ENCODE measurements around the gene SPINT2. TPM values are rescaled to one million over a fixed set of nuclear protein-coding genes. Genes with fewer than 3 reads are reported as not detected.

SPINT2 gene
- total RNA-seq, 1 experiment from 2014 or later, result 442 TPM

GRCh38 chr19:38239816-38240215, 24.6 kb upstream of the SPINT2 start:
- intact Hi-C loops (cut with micrococcal nuclease), result loop anchor here (10.0 kb wide), 1 partner anchor 55 kb away; no protein-coding TSS in a partner anchor
- DNase-seq, result no peak
- Histone ChIP-seq H4K20me1 (ENCODE audit: low read length) (no peaks in the 10 kb centered on the region), H3K4me1 (ENCODE audit: insufficient read depth, low read length) (no peaks in the 10 kb centered on the region), H3K9me2 (replicated peaks; ENCODE audit: low read length) (no peaks in the 10 kb centered on the region), H3K79me2 (ENCODE audit: low read length) (no peaks in the 10 kb centered on the region), H3F3A (ENCODE audit: low read length, unreplicated experiment) (no peaks in the 10 kb centered on the region), H2AFZ (ENCODE audit: low read length) (no peak overlapping the region), H3K9ac (ENCODE audit: low read length) (no peak overlapping the region), H3K9me3 (ENCODE audit: low read length) (no peaks in the 10 kb centered on the region), H3K4me3 (ENCODE audit: low read length) (no peak overlapping the region), H3K27ac (ENCODE audit: low read length) (no peak overlapping the region), H3K36me3 (ENCODE audit: low read depth, low read length) (no peaks in the 10 kb centered on the region), H3K4me2 (ENCODE audit: low read length) (no peak overlapping the region), H3K27me3 (ENCODE audit: low read length) (no peaks in the 10 kb centered on the region)
- BruUV-seq (replicated peaks), result no TSS peak
- TF ChIP-seq EZH2 (IDR thresholded peaks at IDR 0.05; ENCODE audit: low read length, unreplicated experiment) (no peak), EZH2phosphoT487 (IDR thresholded peaks at IDR 0.05; ENCODE audit: borderline replicate concordance, low read length) (no peak), CTCF (conservative IDR thresholded peaks at IDR 0.05; ENCODE audit: low read depth, low read length) (no peak)
- ChIA-PET CTCF (no interaction called here), POLR2A (ENCODE audit: unreplicated experiment) (no interaction called here)
- ATAC-seq, result no peak

GRCh38 chr19:38243279-38243673, 21.1 kb upstream of the SPINT2 start:
- Histone ChIP-seq H3K36me3 (ENCODE audit: low read depth, low read length) (no peaks in the 10 kb centered on the region), H3K79me2 (ENCODE audit: low read length) (no peaks in the 10 kb centered on the region), H2AFZ (ENCODE audit: low read length) (peak overlapping the region; percentile 91), H4K20me1 (ENCODE audit: low read length) (no peaks in the 10 kb centered on the region), H3K4me2 (ENCODE audit: low read length) (peak overlapping the region; percentile 80; the same call in 1 of the 2 replicates), H3K9me3 (ENCODE audit: low read length) (no peaks in the 10 kb centered on the region), H3K4me1 (ENCODE audit: insufficient read depth, low read length) (no peaks in the 10 kb centered on the region), H3K27ac (ENCODE audit: low read length) (no peak overlapping the region), H3K4me3 (ENCODE audit: low read length) (peak overlapping the region; percentile 65; the same call in 1 of the 2 replicates), H3K27me3 (ENCODE audit: low read length) (no peaks in the 10 kb centered on the region), H3F3A (ENCODE audit: low read length, unreplicated experiment) (no peaks in the 10 kb centered on the region), H3K9ac (ENCODE audit: low read length) (peak overlapping the region; percentile 70; the same call in 1 of the 2 replicates), H3K9me2 (replicated peaks; ENCODE audit: low read length) (no peaks in the 10 kb centered on the region)
- DNase-seq, result no peak
- ATAC-seq, result no peak
- ChIA-PET CTCF (interaction anchor here (0.7 to 1.1 kb wide), 2 partner anchors 9 to 92 kb away, joined by 3 to 6 read pairs; partner anchors contain the start of gene CATSPERG), POLR2A (ENCODE audit: unreplicated experiment) (interaction anchor here (0.7 kb wide), 1 partner anchor 338 kb away, joined by 11 read pairs; no protein-coding TSS in a partner anchor)
- intact Hi-C loops (cut with micrococcal nuclease), result loop anchor here (1.0 to 10.0 kb wide), 2 partner anchors 52 to 92 kb away; partner anchors contain the start of gene CATSPERG
- TF ChIP-seq EZH2phosphoT487 (IDR thresholded peaks at IDR 0.05; ENCODE audit: borderline replicate concordance, low read length) (no peak), EZH2 (IDR thresholded peaks at IDR 0.05; ENCODE audit: low read length, unreplicated experiment) (no peak), CTCF (conservative IDR thresholded peaks at IDR 0.05; ENCODE audit: low read depth, low read length) (no peak)
- BruUV-seq (replicated peaks), result no TSS peak

GRCh38 chr19:38245826-38246498, 18.4 kb upstream of the SPINT2 start:
- no peak for TF ChIP-seq EZH2phosphoT487 (IDR thresholded peaks at IDR 0.05; ENCODE audit: borderline replicate concordance, low read length)
- no peak for TF ChIP-seq EZH2 (IDR thresholded peaks at IDR 0.05; ENCODE audit: low read length, unreplicated experiment)
- no peak for TF ChIP-seq CTCF (conservative IDR thresholded peaks at IDR 0.05; ENCODE audit: low read depth, low read length)
- no peak overlapping the region for H3K4me3 ChIP-seq (ENCODE audit: low read length)
- no peaks in the 10 kb centered on the region for H3K79me2 ChIP-seq (ENCODE audit: low read length)
- CTCF ChIA-PET, result no interaction called here
- peaks cover 4% of the 10 kb centered on the region; the same call in 1 of the 2 replicates for H3K4me1 ChIP-seq (ENCODE audit: insufficient read depth, low read length)
- no peak for DNase-seq
- H3F3A ChIP-seq (ENCODE audit: low read length, unreplicated experiment), result no peaks in the 10 kb centered on the region
- POLR2A ChIA-PET (ENCODE audit: unreplicated experiment), result interaction anchor here (0.7 to 0.9 kb wide), 2 partner anchors 24 to 39 kb away, joined by 3 to 8 read pairs; no protein-coding TSS in a partner anchor
- H3K4me2 ChIP-seq (ENCODE audit: low read length), result no peak overlapping the region
- no peak overlapping the region for H3K27ac ChIP-seq (ENCODE audit: low read length)
- ATAC-seq, result no peak
- no peaks in the 10 kb centered on the region for H4K20me1 ChIP-seq (ENCODE audit: low read length)
- no peaks in the 10 kb centered on the region for H3K9me2 ChIP-seq (replicated peaks; ENCODE audit: low read length)
- H3K36me3 ChIP-seq (ENCODE audit: low read depth, low read length), result no peaks in the 10 kb centered on the region
- H2AFZ ChIP-seq (ENCODE audit: low read length), result no peak overlapping the region
- no peaks in the 10 kb centered on the region for H3K27me3 ChIP-seq (ENCODE audit: low read length)
- H3K9me3 ChIP-seq (ENCODE audit: low read length), result no peaks in the 10 kb centered on the region
- intact Hi-C loops (cut with micrococcal nuclease), result loop anchor here (10.0 kb wide), 1 partner anchor 49 kb away; no protein-coding TSS in a partner anchor
- H3K9ac ChIP-seq (ENCODE audit: low read length), result no peak overlapping the region
- no TSS peak for BruUV-seq (replicated peaks)
